HG03175 (cell line): Measurements from ENCODE around the gene SH3PXD2B.
A peak's percentile ranks its signal among the peaks of the same experiment; 100 is the strongest.
"Not testable (repeated sequence)": the region's sequence is repeated elsewhere in the genome, so short reads cannot be mapped to it uniquely, and the experiment has no call there.

Experiments used
- ATAC-seq: cut with Tn5 transposase; IDR thresholded peaks from one replicate; pipeline ENCODE4 v1.9.1; 2021; ENCODE audit warnings: mild to moderate bottlenecking, moderate library complexity; ENCODE audit not compliant: unreplicated experiment

The SH3PXD2B gene

GRCh38 chr5:172420235-172420939 lies 33.9 kb downstream of the SH3PXD2B start:
- peak; percentile 42 for ATAC-seq

GRCh38 chr5:172418862-172419814 lies 35.2 kb downstream of the SH3PXD2B start:
- no peak for ATAC-seq

- ATAC-seq = no peak
Observed at GRCh38 chr5:172417983-172418630, 36.2 kb downstream of the SH3PXD2B start.

- ATAC-seq = no peak
Observed at GRCh38 chr5:172417130-172417841, 37.0 kb downstream of the SH3PXD2B start.

GRCh38 chr5:172415362-172416275 lies 38.7 kb downstream of the SH3PXD2B start:
- ATAC-seq = no peak

- no peak for ATAC-seq
Observed at GRCh38 chr5:172414531-172415361, 39.6 kb downstream of the SH3PXD2B start.

- no peak for ATAC-seq
Observed at GRCh38 chr5:172413601-172414171, 40.6 kb downstream of the SH3PXD2B start.

GRCh38 chr5:172412724-172413286 lies 41.5 kb downstream of the SH3PXD2B start:
- no peak for ATAC-seq

GRCh38 chr5:172411484-172412072 lies 42.7 kb downstream of the SH3PXD2B start:
- no peak for ATAC-seq

- ATAC-seq = no peak
Observed at GRCh38 chr5:172410662-172411483, 43.5 kb downstream of the SH3PXD2B start.

- ATAC-seq = no peak
Observed at GRCh38 chr5:172410160-172410559, 44.2 kb downstream of the SH3PXD2B start.

- not testable (repeated sequence) for ATAC-seq
Observed at GRCh38 chr5:172409477-172409876, 44.8 kb downstream of the SH3PXD2B start.

- ATAC-seq = no peak
Observed at GRCh38 chr5:172407822-172408221, 46.5 kb downstream of the SH3PXD2B start.

GRCh38 chr5:172407241-172407691 lies 47.1 kb downstream of the SH3PXD2B start:
- ATAC-seq = no peak

- no peak for ATAC-seq
Observed at GRCh38 chr5:172405226-172406107, 48.9 kb downstream of the SH3PXD2B start.

GRCh38 chr5:172404746-172405145 lies 49.6 kb downstream of the SH3PXD2B start:
- no peak for ATAC-seq
